Spinal cord (tissue), 10 donors: ENCODE measurements around the gene NEU4. TPM values are rescaled to one million over a fixed set of nuclear protein-coding genes. Genes with fewer than 3 reads are reported as not detected.
"Not testable (repeated sequence)": the region's sequence is repeated elsewhere in the genome, so short reads cannot be mapped to it uniquely, and the experiment has no call there.

Experiments used
- DNase-seq, 6 donors: peaks; one replicate each; pipeline versions ENCODE4 v3.0.0 to v3.0.0-alpha.2; 2013 to 2015; ENCODE audit warnings: low spot score in 6 of 6, low read depth in 4 of 6
- H3K27ac ChIP-seq: one replicate; pipeline ENCODE4 v1.5.1; 2013; ENCODE audit warnings: low read depth, low read length, control low read depth
- H3K27me3 ChIP-seq: one replicate; pipeline ENCODE4 v1.6.1; 2013; ENCODE audit warnings: low read length; ENCODE audit not compliant: control insufficient read depth, insufficient read depth
- H3K36me3 ChIP-seq: one replicate; pipeline ENCODE4 v1.6.1; 2013; ENCODE audit warnings: low read length; ENCODE audit not compliant: control insufficient read depth, insufficient read depth
- H3K4me1 ChIP-seq: one replicate; pipeline ENCODE4 v1.6.1; 2013; ENCODE audit warnings: low read length; ENCODE audit not compliant: control insufficient read depth, insufficient read depth
- H3K4me3 ChIP-seq: one replicate; pipeline ENCODE4 v1.5.1; 2013; ENCODE audit warnings: low read depth, low read length, control low read depth
- H3K9me3 ChIP-seq: one replicate; pipeline ENCODE4 v1.6.1; 2013; ENCODE audit warnings: low read length; ENCODE audit not compliant: control insufficient read depth, insufficient read depth
- WGBS: methylation state at CpG from one replicate; pipeline ENCODE4 v1.1.5; 2013; ENCODE audit warnings: missing lambda C conversion rate; ENCODE audit not compliant: insufficient coverage; 5-methylcytosine and 5-hydroxymethylcytosine counted together
- polyA plus RNA-seq, 2 donors: library from polyadenylated mRNA; unstranded; fragments of 120-200 nt; gene quantifications; one replicate each; pipeline ENCODE4 v1.2.1, GENCODE V29; 2013; ENCODE audit not compliant: insufficient read length in 2 of 2
- total RNA-seq, 2 donors: library from RNA; depleted of rRNA in 1 of 2; stranded (reverse); fragments of 120-200 nt in 1 of 2; fragments of >200 nt in 1 of 2; gene quantifications; one replicate each; pipeline versions ENCODE4 v1.2.3 to v1.2.4, GENCODE V29; 2013 to 2014
- donor health status: healthy.

The NEU4 gene
- total and polyA plus RNA-seq, 4 donors: 1.2 to 8.3 (median 4.7) TPM

GRCh38 chr2:241774419-241775222 is 34.4 kb upstream of the NEU4 start:
- no peak overlapping the region for H3K4me3 ChIP-seq
- no peak overlapping the region for H3K27ac ChIP-seq
- peaks cover 20% of the 10 kb centered on the region for H3K36me3 ChIP-seq
- no peaks in the 10 kb centered on the region for H3K9me3 ChIP-seq
- 65% methylated on average over 34 of the region's 40 CpGs for WGBS
- no peaks in the 10 kb centered on the region for H3K27me3 ChIP-seq
- peaks cover 20% of the 10 kb centered on the region for H3K4me1 ChIP-seq
- DNase-seq: peak in 1 of 6 donors; percentile 0

- peaks cover 12% of the 10 kb centered on the region for H3K36me3 ChIP-seq
- WGBS: 81% methylated on average over 28 of the region's 34 CpGs
- DNase-seq: peak in 1 of 6 donors; percentile 1
These were observed 33.5 kb upstream of the NEU4 start for GRCh38 chr2:241775223-241776177.

GRCh38 chr2:241776336-241777169 is 32.4 kb upstream of the NEU4 start, which contains the start of gene GAL3ST2:
Gene GAL3ST2, plus strand, starts transcription at chr2:241776822. Its CDS starts 134 bp downstream, at chr2:241776956.
- no peaks in the 10 kb centered on the region for H3K27me3 ChIP-seq
- H3K9me3 ChIP-seq: no peaks in the 10 kb centered on the region
- H3K36me3 ChIP-seq: peaks cover 3% of the 10 kb centered on the region
- 83% methylated on average over 27 of the region's 27 CpGs for WGBS
- peaks cover 14% of the 10 kb centered on the region for H3K4me1 ChIP-seq
- H3K4me3 ChIP-seq: no peak within 1 kb of the TSS
- H3K27ac ChIP-seq: no peak within 1 kb of the TSS
- no peak for DNase-seq

More at GRCh38 chr2:241775223-241776177, 33.5 kb upstream of the NEU4 start:
- H3K4me1 ChIP-seq: peaks cover 20% of the 10 kb centered on the region
- H3K27ac ChIP-seq: no peak overlapping the region
- no peaks in the 10 kb centered on the region for H3K27me3 ChIP-seq
- H3K9me3 ChIP-seq: no peaks in the 10 kb centered on the region
- no peak overlapping the region for H3K4me3 ChIP-seq

GRCh38 chr2:241777170-241777685 is 31.8 kb upstream of the NEU4 start:
- peaks cover 2% of the 10 kb centered on the region for H3K9me3 ChIP-seq
- no peak for DNase-seq
- peaks cover 3% of the 10 kb centered on the region for H3K36me3 ChIP-seq
- H3K27ac ChIP-seq: no peak overlapping the region
- peaks cover 10% of the 10 kb centered on the region for H3K4me1 ChIP-seq
- no peak overlapping the region for H3K4me3 ChIP-seq
- WGBS: 63% methylated on average over 22 of the region's 22 CpGs
- H3K27me3 ChIP-seq: no peaks in the 10 kb centered on the region

GRCh38 chr2:241777686-241778627 is 31.0 kb upstream of the NEU4 start:
- Histone ChIP-seq H3K27ac (no peak overlapping the region), H3K4me1 (peaks cover 10% of the 10 kb centered on the region), H3K9me3 (peaks cover 2% of the 10 kb centered on the region), H3K27me3 (no peaks in the 10 kb centered on the region), H3K36me3 (no peaks in the 10 kb centered on the region), H3K4me3 (no peak overlapping the region)
- DNase-seq: no peak
- WGBS: 70% methylated on average over 19 of the region's 21 CpGs

GRCh38 chr2:241780939-241781569 is 27.9 kb upstream of the NEU4 start:
- Histone ChIP-seq H3K4me3 (no peak overlapping the region), H3K27me3 (no peaks in the 10 kb centered on the region), H3K9me3 (peaks cover 2% of the 10 kb centered on the region), H3K36me3 (no peaks in the 10 kb centered on the region), H3K4me1 (no peaks in the 10 kb centered on the region), H3K27ac (no peak overlapping the region)
- 88% methylated on average over 2 of the region's 5 CpGs for WGBS
- DNase-seq: peak in 1 of 6 donors; percentile 0

- not testable (repeated sequence) for DNase-seq, H3K36me3 ChIP-seq, H3K4me3 ChIP-seq, H3K27ac ChIP-seq, H3K4me1 ChIP-seq, H3K27me3 ChIP-seq, H3K9me3 ChIP-seq
- WGBS: 71% methylated on average over 1 of the region's 3 CpGs
These were observed 26.9 kb upstream of the NEU4 start for GRCh38 chr2:241782053-241782452.

GRCh38 chr2:241788135-241788534 is 20.9 kb upstream of the NEU4 start:
- H3K4me1 ChIP-seq: no peaks in the 10 kb centered on the region
- H3K36me3 ChIP-seq: no peaks in the 10 kb centered on the region
- WGBS: 86% methylated on average over 1 of the region's 4 CpGs
- no peaks in the 10 kb centered on the region for H3K27me3 ChIP-seq
- H3K27ac ChIP-seq: no peak overlapping the region
- no peaks in the 10 kb centered on the region for H3K9me3 ChIP-seq
- no peak for DNase-seq
- no peak overlapping the region for H3K4me3 ChIP-seq
